K562 (cell line): ENCODE measurements around the gene SLC13A3. TPM values are rescaled to one million over a fixed set of nuclear protein-coding genes. Genes with fewer than 3 reads are reported as not detected.

Experiments used
- ATAC-seq: fragments of 200-7000 bp; cut with Tn5 transposase; 3 replicates; pipeline ENCODE4 v1.9.1; 2020; ENCODE audit warnings: moderate library complexity
- BruUV-seq: library from RNA; stranded (reverse); fragments of 400-500 nt; replicated peaks from 2 replicates; lab custom pipeline; 2021; lab: Mats Ljungman, UMichigan
- CTCF ChIA-PET: fragments of 300-600 bp; formaldehyde crosslinking; extraction: SDS; loops from one replicate; lab custom pipeline; 2021; ENCODE audit warnings: low intra/inter-chr PET ratio; lab: Yijun Ruan, JAX
- POLR2A ChIA-PET: fragments of 300-600, 350-650 bp; sonication (Branson Sonifier 250); formaldehyde crosslinking; extraction: SDS; loops from one replicate; lab custom pipeline; 2021; ENCODE audit warnings: antibody characterized with exemption, inconsistent platforms; lab: Yijun Ruan, JAX
- DNase-seq, 4 experiments: peaks; one replicate each; pipeline versions ENCODE4 v3.0.0 to v3.0.0-alpha.2; 2011 to 2018; ENCODE audit warnings: low spot score in 3 of 4, mixed read lengths in 3 of 4; ENCODE audit errors: extremely low read depth in 1 of 4
- FAIRE-seq: peaks from 2 replicates; lab custom pipeline; 2011; peaks lifted over from hg19 to GRCh38; lab: Jason Lieb, UNC
- H2AFZ ChIP-seq: 2 replicates; pipeline ENCODE4 v1.6.0; 2011; ENCODE audit warnings: low read depth, low read length, control low read depth, inconsistent platforms
- H3K27ac ChIP-seq: fragments of 200-600 bp; 3 replicates; pipeline ENCODE4 v1.8.0; 2011; ENCODE audit warnings: low read depth, mild to moderate bottlenecking, control low read depth, inconsistent platforms, low read length, moderate library complexity, mixed read lengths; ENCODE audit errors: extremely low read depth
- H3K27me3 ChIP-seq, 2 experiments: fragments of 300-600 bp in 1 of 2; 2 replicates in 1 of 2; 3 replicates in 1 of 2; pipeline versions ENCODE4 v1.6.0 to v1.8.0; 2011; ENCODE audit warnings: inconsistent platforms in 2 of 2, low read length in 2 of 2, mild to moderate bottlenecking in 1 of 2, mixed read lengths in 1 of 2, moderate library complexity in 1 of 2; ENCODE audit not compliant: control insufficient read depth in 2 of 2, insufficient read depth in 2 of 2
- H3K36me3 ChIP-seq: fragments of 300-600 bp; 3 replicates; pipeline ENCODE4 v1.8.0; 2011; ENCODE audit warnings: mild to moderate bottlenecking, low read length, inconsistent platforms; ENCODE audit not compliant: control insufficient read depth, insufficient read depth
- H3K4me1 ChIP-seq, 2 experiments: fragments of 200-600 bp in 1 of 2; replicated peaks in 1 of 2; 2 replicates in 1 of 2; 3 replicates in 1 of 2; pipeline versions ENCODE4 v1.5.1 to v1.8.0; 2011; ENCODE audit warnings: inconsistent platforms in 2 of 2, low read length in 2 of 2, mild to moderate bottlenecking in 1 of 2, mixed read lengths in 1 of 2, moderate library complexity in 1 of 2; ENCODE audit not compliant: control insufficient read depth in 2 of 2, insufficient read depth in 2 of 2
- H3K4me2 ChIP-seq: 2 replicates; pipeline ENCODE4 v1.6.1; 2011; ENCODE audit warnings: low read length, control low read depth, inconsistent platforms, mixed read lengths; ENCODE audit not compliant: insufficient read depth
- H3K4me3 ChIP-seq: fragments of 200-600 bp; sonication (generic), shearing (Covaris generic); 2 replicates; pipeline ENCODE4 v1.5.1; 2016; ENCODE audit warnings: control low read depth, inconsistent platforms
- H3K79me2 ChIP-seq: fragments of 200-600 bp; 3 replicates; pipeline ENCODE4 v1.8.0; 2011; ENCODE audit warnings: low read length, inconsistent platforms; ENCODE audit not compliant: control insufficient read depth, insufficient read depth
- H3K9ac ChIP-seq, 2 experiments: 2 replicates each; pipeline versions ENCODE4 v1.6.0 to v1.6.1; 2011; ENCODE audit warnings: low read depth in 2 of 2, low read length in 2 of 2, control low read depth in 1 of 2, inconsistent platforms in 1 of 2, mild to moderate bottlenecking in 1 of 2, mixed read lengths in 1 of 2; ENCODE audit not compliant: insufficient read depth in 1 of 2
- H3K9me1 ChIP-seq: one replicate; pipeline ENCODE4 v1.6.0; 2011; ENCODE audit warnings: inconsistent platforms, mild to moderate bottlenecking, low read length, moderate library complexity; ENCODE audit not compliant: control insufficient read depth, insufficient read depth
- H3K9me3 ChIP-seq: replicated peaks from 2 replicates; pipeline ENCODE4 v1.5.1; 2011; ENCODE audit warnings: low read depth, low read length, inconsistent platforms; ENCODE audit not compliant: control insufficient read depth, insufficient read depth
- H4K20me1 ChIP-seq: replicated peaks from 2 replicates; pipeline ENCODE4 v1.6.1; 2011; ENCODE audit warnings: low read length, inconsistent platforms, mixed read lengths; ENCODE audit not compliant: control insufficient read depth, insufficient read depth
- BCOR ChIP-seq: fragments of 450-650 bp; IDR thresholded peaks from 2 replicates; pipeline ENCODE4 v1.6.1; 2016
- CTBP1 ChIP-seq: fragments of 450-650 bp; IDR thresholded peaks from 2 replicates; pipeline ENCODE4 v1.6.1; 2016; ENCODE audit warnings: borderline replicate concordance
- KLF13 ChIP-seq: fragments of 450-650 bp; IDR thresholded peaks from 2 replicates; pipeline ENCODE4 v1.6.1; 2016; ENCODE audit warnings: missing genetic modification characterization, low read depth, mild to moderate bottlenecking, missing compliant biosample characterization, moderate library complexity, borderline replicate concordance
- MAFG ChIP-seq: fragments of 450-650 bp; conservative IDR thresholded peaks from 2 replicates; pipeline ENCODE4 v1.6.1; 2016; ENCODE audit warnings: missing genetic modification characterization, missing compliant biosample characterization
- MIER1 ChIP-seq: fragments of 450-650 bp; IDR thresholded peaks from 2 replicates; pipeline ENCODE4 v1.6.1; 2016; ENCODE audit warnings: antibody characterized with exemption, mild to moderate bottlenecking, low read depth
- NFYB ChIP-seq: IDR thresholded peaks from 2 replicates; pipeline ENCODE4 v1.6.1; 2011; ENCODE audit warnings: mild to moderate bottlenecking, moderate library complexity; ENCODE audit not compliant: insufficient read length; ENCODE audit errors: extremely low read depth
- POLR2G ChIP-seq: fragments of 200-400 bp; formaldehyde crosslinking; IDR thresholded peaks from 2 replicates; pipeline ENCODE4 v1.6.1; 2017; ENCODE audit warnings: low read depth, mild to moderate bottlenecking, antibody characterized with exemption, low read length, moderate library complexity
- PYGO2 ChIP-seq: fragments of 450-650 bp; IDR thresholded peaks from 2 replicates; pipeline ENCODE4 v1.6.1; 2016; ENCODE audit warnings: mild to moderate bottlenecking, missing genetic modification characterization, moderate library complexity, missing compliant biosample characterization
- SP1 ChIP-seq: sonication (generic); formaldehyde crosslinking; IDR thresholded peaks from 2 replicates; pipeline ENCODE4 v1.8.1; 2022; ENCODE audit warnings: mild to moderate bottlenecking, missing genetic modification reagents
- ZNF316 ChIP-seq: fragments of 450-650 bp; IDR thresholded peaks from 2 replicates; pipeline ENCODE4 v1.6.1; 2016
- ZNF644 ChIP-seq: fragments of 200-800 bp; sonication (Bioruptor generic); IDR thresholded peaks from 2 replicates; pipeline ENCODE4 v1.6.1; 2016; ENCODE audit warnings: low read depth, missing genetic modification characterization, missing compliant biosample characterization
- ZNF668 ChIP-seq: fragments of 250-450 bp; sonication (Bioruptor Pico); IDR thresholded peaks from 2 replicates; pipeline ENCODE4 v1.8.0; 2022; ENCODE audit warnings: mild to moderate bottlenecking, inconsistent platforms
- ZNF785 ChIP-seq: fragments of 250-450 bp; sonication (Bioruptor Pico); IDR thresholded peaks from 2 replicates; pipeline ENCODE4 v1.4.0; 2020; ENCODE audit warnings: mild to moderate bottlenecking
- WGBS: fragments of 100-300 bp; shearing (Covaris generic); methylation state at CpG from one replicate; pipeline ENCODE4 v1.1.6; 2016; ENCODE audit warnings: low coverage, mixed read lengths; ENCODE audit not compliant: insufficient coverage; ENCODE audit errors: missing lambda C conversion rate; 5-methylcytosine and 5-hydroxymethylcytosine counted together
- in situ Hi-C: fragments of 300-500 bp; cut with MboI; formaldehyde crosslinking; loops from 4 replicates; pipeline ENCODE4 v1.15.0; 2018; ENCODE audit warnings: inconsistent platforms, mixed read lengths
- intact Hi-C: fragments of 100-400 bp; cut with micrococcal nuclease; formaldehyde crosslinking; loops from 2 replicates; pipeline ENCODE4 v1.14.2; 2022
- polyA plus RNA-seq, 8 experiments: library from polyadenylated mRNA; depleted of rRNA in 4 of 8; stranded (reverse) in 5 of 8; unstranded in 3 of 8; fragments of >200 nt; fragmentation: Nextera tagmentation in 2 of 8; fragmentation: Illumina TruSeq in 1 of 8; extraction: Ambion mirVana in 2 of 8; extraction: Trizol in 1 of 8; gene quantifications; 2 replicates each; pipeline versions ENCODE4 v1.2.1 to v1.2.3, GENCODE V29; 2011 to 2014; ENCODE audit warnings: inconsistent platforms in 1 of 8, missing spikeins in 1 of 8
- total RNA-seq, 7 experiments: library from RNA; depleted of rRNA in 6 of 7; stranded (reverse); fragments of >200 nt in 6 of 7; fragmentation: Illumina TruSeq in 2 of 7; extraction: Trizol in 2 of 7; gene quantifications; 2 replicates each; pipeline versions ENCODE4 v1.2.1 to v1.2.3, GENCODE V29; 2011 to 2021; ENCODE audit warnings: low replicate concordance in 1 of 7

SLC13A3 gene
- total and polyA plus RNA-seq, 9 of the 15 experiments (the other 6 are each of a cell fraction or from before 2014, with no cell fraction given) = 5.5 to 16.4 (median 8.5) TPM

GRCh38 chr20:46548688-46549087, 102.6 kb downstream of the SLC13A3 start:
- TF ChIP-seq KLF13 (tag) (no peak), ZNF785 (CRISPR knock-in tag) (no peak), CTBP1 (no peak), ZNF316 (peak; percentile 50), MAFG (tag) (no peak)
- intact Hi-C loops = no loop called here
- no peaks in the 10 kb centered on the region for H3K9me3 ChIP-seq

GRCh38 chr20:46547995-46548394, 103.3 kb downstream of the SLC13A3 start:
- H3K9ac ChIP-seq = no peak overlapping the region

More at GRCh38 chr20:46548688-46549087, 102.6 kb downstream of the SLC13A3 start:
- ChIA-PET POLR2A (interaction anchor here (0.7 kb wide), 1 partner anchor 134 kb away, joined by 3 read pairs; no protein-coding TSS in a partner anchor), CTCF (no interaction called here)
- FAIRE-seq (no peak), DNase-seq (no peak), ATAC-seq (no peak)
- no peaks in the 10 kb centered on the region for H3K9me1 ChIP-seq
- in situ Hi-C loops = no loop called here
- no peak overlapping the region for H3K4me2 ChIP-seq
- WGBS = 4% methylated on average over 5 of the region's 5 CpGs
- no peak overlapping the region for H3K27ac ChIP-seq
- no peak overlapping the region for H3K4me3 ChIP-seq
- no peaks in the 10 kb centered on the region for H3K36me3 ChIP-seq
- H4K20me1 ChIP-seq = no peaks in the 10 kb centered on the region
- H3K79me2 ChIP-seq = no peaks in the 10 kb centered on the region
- BruUV-seq = no TSS peak
- H2AFZ ChIP-seq = no peak overlapping the region
- peaks cover 3 to 35% of the 10 kb centered on the region in 2 experiments; a peak in 3 of 5 replicates for H3K27me3 ChIP-seq
- H3K4me1 ChIP-seq = peaks cover 5 to 9% of the 10 kb centered on the region in 2 experiments; a peak in 1 of 5 replicates
- H3K9ac ChIP-seq = no peak overlapping the region

More at GRCh38 chr20:46547995-46548394, 103.3 kb downstream of the SLC13A3 start:
- BruUV-seq = no TSS peak
- H3K27me3 ChIP-seq = peaks cover 3 to 35% of the 10 kb centered on the region in 2 experiments; a peak in 3 of 5 replicates
- no peak overlapping the region for H2AFZ ChIP-seq
- FAIRE-seq = no peak
- 1% methylated on average over 6 of the region's 6 CpGs for WGBS
- CTCF ChIA-PET = no interaction called here
- H3K36me3 ChIP-seq = no peaks in the 10 kb centered on the region
- H4K20me1 ChIP-seq = no peaks in the 10 kb centered on the region
- H3K9me3 ChIP-seq = no peaks in the 10 kb centered on the region
- no peaks in the 10 kb centered on the region for H3K9me1 ChIP-seq
- H3K27ac ChIP-seq = no peak overlapping the region
- DNase-seq = no peak
- ATAC-seq = no peak
- POLR2A ChIA-PET = no interaction called here
- H3K4me1 ChIP-seq = peaks cover 5 to 9% of the 10 kb centered on the region in 2 experiments; a peak in 1 of 5 replicates
- no peak overlapping the region for H3K4me3 ChIP-seq
- in situ Hi-C loops = no loop called here
- no peak for TF ChIP-seq MIER1
- no peak for TF ChIP-seq NFYB
- TF ChIP-seq PYGO2 (tag) = no peak
- no peak for TF ChIP-seq ZNF644
- TF ChIP-seq ZNF668 = no peak
- no peak for TF ChIP-seq SP1
- TF ChIP-seq BCOR = no peak
- no peak for TF ChIP-seq POLR2G
- TF ChIP-seq, all 486 proteins: peak for 0
- no peaks in the 10 kb centered on the region for H3K79me2 ChIP-seq
- intact Hi-C loops = no loop called here
- H3K4me2 ChIP-seq = no peak overlapping the region
